Natural killer cell (primary cell): ENCODE results near the gene ULBP3. TPM values are rescaled to one million over a fixed set of nuclear protein-coding genes. Genes with fewer than 3 reads are reported as not detected.

Experiments used
- ATAC-seq, 3 donors: fragments of 150-1000 bp in 2 of 3; fragments of 200-7000 bp in 1 of 3; cut with Tn5 transposase; 1 replicate in 1 of 3; 2 replicates in 2 of 3; pipeline ENCODE4 v1.10.0; 2021; ENCODE audit warnings: mild to moderate bottlenecking in 2 of 3, moderate library complexity in 2 of 3
- DNase-seq, 2 donors: peaks; one replicate each; pipeline versions ENCODE4 v3.0.0 to v3.0.0-alpha.2; 2013 to 2021; ENCODE audit warnings: mixed read lengths in 1 of 2
- H3K27ac ChIP-seq: one replicate; pipeline ENCODE4 v1.5.1; 2013; ENCODE audit warnings: mild to moderate bottlenecking, low read length
- H3K27me3 ChIP-seq: one replicate; pipeline ENCODE4 v1.6.1; 2013; ENCODE audit warnings: low read length; ENCODE audit not compliant: control insufficient read depth, insufficient read depth
- H3K36me3 ChIP-seq: one replicate; pipeline ENCODE4 v1.6.1; 2013; ENCODE audit warnings: low read length; ENCODE audit not compliant: control insufficient read depth, insufficient read depth
- H3K4me1 ChIP-seq: one replicate; pipeline ENCODE4 v1.6.1; 2013; ENCODE audit warnings: low read length; ENCODE audit not compliant: control insufficient read depth, insufficient read depth
- H3K4me3 ChIP-seq: one replicate; pipeline ENCODE4 v1.5.1; 2013; ENCODE audit warnings: low read length
- H3K9me3 ChIP-seq: one replicate; pipeline ENCODE4 v1.6.1; 2013; ENCODE audit warnings: low read length; ENCODE audit not compliant: control insufficient read depth, insufficient read depth
- H3K27ac Mint-ChIP-seq, 2 donors: one replicate each; pipeline ENCODE4 v1.8.0; 2022; ENCODE audit warnings: mild to moderate bottlenecking in 2 of 2, mixed read lengths in 2 of 2, moderate library complexity in 1 of 2
- H3K27me3 Mint-ChIP-seq, 2 donors: one replicate each; pipeline ENCODE4 v1.8.0; 2022; ENCODE audit warnings: low read depth in 2 of 2, mixed read lengths in 2 of 2
- H3K36me3 Mint-ChIP-seq: one replicate; pipeline ENCODE4 v1.8.0; 2022; ENCODE audit warnings: mixed read lengths
- H3K4me1 Mint-ChIP-seq, 2 donors: one replicate each; pipeline ENCODE4 v1.8.0; 2022; ENCODE audit warnings: mixed read lengths in 2 of 2
- H3K4me3 Mint-ChIP-seq: one replicate; pipeline ENCODE4 v1.8.0; 2022; ENCODE audit warnings: mild to moderate bottlenecking, moderate library complexity, mixed read lengths
- H3K9me3 Mint-ChIP-seq, 2 donors: one replicate each; pipeline ENCODE4 v1.8.0; 2022; ENCODE audit warnings: mixed read lengths in 2 of 2
- CTCF ChIP-seq: fragments of 200-600 bp; IDR thresholded peaks from one replicate; pipeline ENCODE4 v1.8.0; 2022; ENCODE audit warnings: antibody characterized with exemption
- WGBS: methylation state at CpG from one replicate; pipeline ENCODE4 v1.1.7; 2013; ENCODE audit warnings: missing lambda C conversion rate; ENCODE audit not compliant: insufficient coverage; 5-methylcytosine and 5-hydroxymethylcytosine counted together
- intact Hi-C: fragments of 100-400 bp; cut with micrococcal nuclease; formaldehyde crosslinking; loops from one replicate; pipeline ENCODE4 v1.14.2; 2022
- total RNA-seq, 4 donors: library from RNA; stranded (reverse); fragments of 120-200 nt in 1 of 4; gene quantifications; one replicate each; pipeline versions ENCODE4 v1.2.3 to v1.2.4, GENCODE V29; 2013 to 2022

ULBP3 gene
- total RNA-seq, 3 donors from 2014 or later (not counting 1 experiment from before 2014, with no cell fraction given) = 0.64 to 1.5 (median 0.75) TPM

GRCh38 chr6:150036081-150036480, 32.8 kb downstream of the ULBP3 start:
- Histone ChIP-seq H3K27ac (no peak overlapping the region), H3K4me3 (no peak overlapping the region), H3K27me3 (peaks cover 35% of the 10 kb centered on the region), H3K9me3 (no peaks in the 10 kb centered on the region), H3K4me1 (peaks cover 14% of the 10 kb centered on the region), H3K36me3 (no peaks in the 10 kb centered on the region)
- H3K4me3 Mint-ChIP-seq = no peak overlapping the region
- no peak for ATAC-seq
- peaks cover 62 to 82% of the 10 kb centered on the region in 2 donors for H3K27me3 Mint-ChIP-seq
- H3K27ac Mint-ChIP-seq = no peak overlapping the region
- intact Hi-C loops = no loop called here
- H3K4me1 Mint-ChIP-seq = peaks cover 11 to 15% of the 10 kb centered on the region in 2 donors
- no peaks in the 10 kb centered on the region for H3K9me3 Mint-ChIP-seq
- peaks cover 9% of the 10 kb centered on the region for H3K36me3 Mint-ChIP-seq
- 80% methylated on average over 5 of the region's 5 CpGs for WGBS
- DNase-seq = no peak
- TF ChIP-seq CTCF = no peak

GRCh38 chr6:150033207-150033771, 35.6 kb downstream of the ULBP3 start:
- H3K27ac Mint-ChIP-seq = no peak overlapping the region
- Histone ChIP-seq H3K9me3 (no peaks in the 10 kb centered on the region), H3K4me3 (no peak overlapping the region), H3K36me3 (no peaks in the 10 kb centered on the region), H3K27ac (no peak overlapping the region), H3K27me3 (peaks cover 22% of the 10 kb centered on the region), H3K4me1 (peaks cover 12% of the 10 kb centered on the region)
- DNase-seq (no peak), ATAC-seq (no peak)
- H3K4me3 Mint-ChIP-seq = no peak overlapping the region
- intact Hi-C loops = no loop called here
- H3K36me3 Mint-ChIP-seq = peaks cover 9% of the 10 kb centered on the region
- H3K9me3 Mint-ChIP-seq = no peaks in the 10 kb centered on the region
- WGBS = 81% methylated on average over 5 of the region's 6 CpGs
- peaks cover 7 to 10% of the 10 kb centered on the region in 2 donors for H3K4me1 Mint-ChIP-seq
- TF ChIP-seq CTCF = no peak
- H3K27me3 Mint-ChIP-seq = peaks cover 58 to 65% of the 10 kb centered on the region in 2 donors

GRCh38 chr6:150032598-150032997, 36.3 kb downstream of the ULBP3 start:
- Mint-ChIP-seq H3K27ac (no peak overlapping the region), H3K4me1 (peaks cover 6 to 8% of the 10 kb centered on the region in 2 donors), H3K9me3 (no peaks in the 10 kb centered on the region), H3K36me3 (peaks cover 9% of the 10 kb centered on the region), H3K4me3 (no peak overlapping the region), H3K27me3 (peaks cover 64 to 68% of the 10 kb centered on the region in 2 donors)
- peaks cover 17% of the 10 kb centered on the region for H3K27me3 ChIP-seq
- no peaks in the 10 kb centered on the region for H3K36me3 ChIP-seq
- DNase-seq (no peak), ATAC-seq (no peak)
- no peak for TF ChIP-seq CTCF
- no peaks in the 10 kb centered on the region for H3K9me3 ChIP-seq
- no peak overlapping the region for H3K4me3 ChIP-seq
- intact Hi-C loops = no loop called here
- peaks cover 5% of the 10 kb centered on the region for H3K4me1 ChIP-seq
- WGBS = 88% methylated on average over 8 of the region's 8 CpGs
- H3K27ac ChIP-seq = no peak overlapping the region

GRCh38 chr6:150030611-150031010, 38.3 kb downstream of the ULBP3 start:
- H3K27ac Mint-ChIP-seq = no peak overlapping the region
- DNase-seq (no peak), ATAC-seq (no peak)
- H3K27me3 ChIP-seq = peaks cover 14% of the 10 kb centered on the region
- no peaks in the 10 kb centered on the region for H3K36me3 Mint-ChIP-seq
- H3K9me3 ChIP-seq = no peaks in the 10 kb centered on the region
- H3K27ac ChIP-seq = no peak overlapping the region
- H3K4me3 ChIP-seq = no peak overlapping the region
- WGBS = 93% methylated on average over 3 of the region's 3 CpGs
- no peaks in the 10 kb centered on the region for H3K36me3 ChIP-seq
- peaks cover 0 to 5% of the 10 kb centered on the region in 2 donors for H3K4me1 Mint-ChIP-seq
- intact Hi-C loops = no loop called here
- TF ChIP-seq CTCF = no peak
- H3K4me3 Mint-ChIP-seq = no peak overlapping the region
- peaks cover 3% of the 10 kb centered on the region for H3K4me1 ChIP-seq
- no peaks in the 10 kb centered on the region for H3K9me3 Mint-ChIP-seq
- peaks cover 67 to 68% of the 10 kb centered on the region in 2 donors for H3K27me3 Mint-ChIP-seq
